G401 (cell line): Measurements from ENCODE around the gene NLRC4. TPM values are rescaled to one million over a fixed set of nuclear protein-coding genes. Genes with fewer than 3 reads are reported as not detected.
A peak's percentile ranks its signal among the peaks of the same experiment; 100 is the strongest.
"Not testable (repeated sequence)": the region's sequence is repeated elsewhere in the genome, so short reads cannot be mapped to it uniquely, and the experiment has no call there.

Experiments used
- DNase-seq: peaks from one replicate; pipeline ENCODE4 v3.0.0-alpha.2; 2015; ENCODE audit warnings: low spot score
- in situ Hi-C: cut with HindIII; loops from 2 replicates; pipeline ENCODE4 v1.10.0; 2016; ENCODE audit warnings: low sequenced_read_pairs, mixed read lengths
- total RNA-seq: library from RNA; depleted of rRNA; stranded (reverse); fragments of >200 nt; shearing (Covaris generic); gene quantifications from 2 replicates; pipeline ENCODE4 v1.2.3, GENCODE V29; 2014

The NLRC4 gene
- total RNA-seq, 1 experiment from 2014 or later, result not detected

DNA sequence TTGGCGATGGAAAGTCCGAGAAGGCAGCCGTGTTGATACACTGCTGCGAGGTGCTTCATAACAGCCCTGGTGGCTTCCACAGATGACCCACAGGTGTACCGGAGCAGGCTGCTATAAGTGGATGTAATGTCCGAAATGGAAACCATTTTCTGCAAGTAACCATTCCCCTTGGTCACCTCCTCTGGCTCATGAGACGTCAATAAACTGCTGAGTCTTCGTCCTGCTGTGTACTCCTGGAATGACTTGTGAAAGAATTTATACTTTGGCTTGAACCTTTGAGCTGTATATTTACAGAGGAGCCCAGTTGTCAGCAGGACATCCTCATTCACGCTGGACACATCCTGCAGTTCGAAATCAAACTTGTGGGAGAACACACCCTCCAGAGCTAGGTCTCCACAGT is 14.4 kb downstream of the NLRC4 start:
- in situ Hi-C loops, result no loop called here
- DNase-seq, result no peak

DNA sequence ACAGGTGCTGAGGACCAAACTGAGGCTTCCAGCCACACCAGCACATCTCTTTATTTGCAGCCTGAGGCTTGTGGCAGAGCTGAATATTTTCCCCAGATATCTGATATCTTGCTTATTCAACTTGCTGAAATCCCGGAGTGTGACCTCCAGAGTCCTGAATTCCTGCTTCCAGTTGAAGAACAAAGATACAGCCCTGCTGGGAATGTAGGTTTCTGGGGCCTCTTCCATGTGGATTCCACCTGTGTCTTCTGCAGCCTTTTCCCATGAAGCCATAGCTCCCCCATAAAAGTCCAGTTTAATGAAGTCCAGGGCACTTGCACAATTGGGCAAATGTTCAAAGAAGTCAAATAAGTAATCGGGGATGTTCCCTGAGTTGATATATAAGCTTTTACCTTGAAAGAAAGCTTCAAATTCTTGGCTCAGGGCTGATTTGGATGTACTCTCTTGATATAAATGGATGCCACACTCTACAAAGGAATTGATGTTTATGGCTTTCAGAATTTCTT is 14.9 kb downstream of the NLRC4 start:
- in situ Hi-C loops, result no loop called here
- no peak for DNase-seq

DNA sequence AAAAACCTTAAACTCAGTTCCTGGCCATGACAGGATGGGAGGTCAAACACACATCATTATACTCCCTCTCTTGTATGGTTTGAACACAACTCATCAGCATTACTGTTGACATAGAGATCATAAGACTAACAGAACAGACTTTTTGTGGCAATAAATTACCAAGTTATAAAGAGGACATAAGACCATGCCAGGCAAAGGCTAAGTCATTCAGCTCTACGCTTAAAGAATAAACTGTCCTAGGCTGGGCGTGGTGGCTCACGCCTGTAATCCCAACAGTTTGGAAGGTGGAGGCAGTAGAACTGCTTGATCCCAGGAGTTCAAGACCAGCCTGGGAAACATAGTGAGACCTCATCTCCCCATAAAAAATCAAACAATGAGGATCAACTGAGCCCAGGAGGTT is 16.4 kb downstream of the NLRC4 start:
- DNase-seq, result no peak
- in situ Hi-C loops, result no loop called here

- in situ Hi-C loops, result no loop called here
- DNase-seq, result peak; percentile 15
Measured at GRCh38 chr2:32246911-32247310, 17.8 kb downstream of the NLRC4 start.

GRCh38 chr2:32242331-32242730 is 22.4 kb downstream of the NLRC4 start:
- in situ Hi-C loops, result no loop called here
- DNase-seq, result no peak

- peak; percentile 20 for DNase-seq
- in situ Hi-C loops, result no loop called here
Measured at GRCh38 chr2:32237996-32238395, 26.7 kb downstream of the NLRC4 start.

DNA sequence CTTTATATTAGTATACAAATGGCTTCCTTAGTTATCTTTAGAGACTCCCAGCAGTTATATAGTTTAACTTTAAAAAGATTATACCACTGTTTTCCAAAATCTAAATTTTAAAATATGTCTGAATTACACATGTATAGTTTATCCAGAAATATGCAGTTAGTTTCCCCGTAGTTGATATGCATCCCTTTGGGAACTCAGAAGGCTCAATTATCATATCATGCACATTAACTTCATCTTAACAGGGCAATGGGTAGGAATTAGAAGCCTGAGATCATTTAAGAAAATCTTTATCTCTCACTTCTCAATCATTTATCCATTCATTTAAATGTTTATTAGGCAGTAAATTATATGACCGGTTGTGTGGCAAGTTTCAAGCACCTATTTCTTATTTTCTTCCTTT is 27.2 kb downstream of the NLRC4 start:
- in situ Hi-C loops, result no loop called here
- DNase-seq, result no peak

- in situ Hi-C loops, result no loop called here
- no peak for DNase-seq
Measured at GRCh38 chr2:32235315-32235714, 29.4 kb downstream of the NLRC4 start.

DNA sequence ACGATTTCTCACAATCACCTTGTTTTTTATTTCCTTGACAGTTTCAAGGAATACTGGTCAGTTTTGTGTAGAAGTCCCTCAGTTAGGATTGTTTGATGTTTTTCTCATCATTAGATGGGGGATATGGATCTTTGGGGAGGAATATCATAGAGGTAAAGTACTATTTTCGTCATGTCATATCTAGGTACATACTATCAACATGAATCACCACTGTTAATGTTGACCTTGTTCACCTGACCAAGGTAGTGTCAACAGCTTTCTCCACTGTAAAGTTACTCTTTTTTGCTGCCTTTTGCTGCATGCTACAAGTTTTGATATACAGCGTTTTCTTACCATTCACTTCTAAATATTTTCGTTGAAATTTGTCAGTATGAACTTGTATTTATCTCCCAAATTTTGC is 32.7 kb downstream of the NLRC4 start:
- in situ Hi-C loops, result no loop called here
- no peak for DNase-seq

DNA sequence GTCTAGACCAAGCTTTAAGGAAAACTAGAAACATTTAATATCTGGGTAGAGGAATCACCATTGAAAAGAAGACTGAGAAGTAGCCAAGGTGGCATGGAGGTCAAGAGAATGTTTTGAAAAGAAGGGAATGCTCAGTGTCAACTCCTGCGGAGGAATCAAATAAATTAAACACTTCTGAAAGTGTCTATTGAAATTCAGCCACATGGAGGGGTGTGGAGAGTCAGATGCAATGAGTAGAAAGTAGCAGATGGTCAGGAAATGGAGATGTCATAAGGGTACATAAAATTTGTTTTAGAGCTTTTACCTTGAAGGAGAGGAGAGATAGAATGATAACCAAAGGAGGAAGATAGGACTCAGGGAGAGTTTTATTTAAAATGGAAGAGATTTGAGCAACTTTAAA is 35.1 kb downstream of the NLRC4 start:
- in situ Hi-C loops, result no loop called here
- DNase-seq, result peak; percentile 5

- in situ Hi-C loops, result no loop called here
- no peak for DNase-seq
Measured at GRCh38 chr2:32228181-32228580, 36.5 kb downstream of the NLRC4 start.

- no peak for DNase-seq
- in situ Hi-C loops, result no loop called here
Measured at GRCh38 chr2:32227492-32227891, 37.2 kb downstream of the NLRC4 start.

- no peak for DNase-seq
- in situ Hi-C loops, result no loop called here
Measured at GRCh38 chr2:32222966-32223365, 41.7 kb downstream of the NLRC4 start.

DNA sequence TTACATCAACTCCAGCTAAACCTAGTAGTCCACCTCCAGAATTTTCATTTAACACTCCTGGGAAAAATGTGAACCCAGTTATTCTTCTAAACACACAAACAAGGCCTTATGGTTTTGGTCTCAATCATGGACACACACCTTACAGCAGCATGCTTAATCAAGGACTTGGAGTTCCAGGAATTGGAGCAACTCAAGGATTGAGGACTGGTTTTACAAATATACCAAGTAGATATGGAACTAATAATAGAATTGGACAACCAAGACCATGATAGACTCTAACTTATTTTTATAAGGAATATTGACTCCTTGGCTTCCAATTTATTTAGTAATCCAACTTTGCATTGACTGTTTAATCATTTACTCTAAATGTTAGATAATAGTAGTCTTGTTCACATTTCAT is 44.2 kb downstream of the NLRC4 start:
- in situ Hi-C loops, result no loop called here
- DNase-seq, result no peak

DNA sequence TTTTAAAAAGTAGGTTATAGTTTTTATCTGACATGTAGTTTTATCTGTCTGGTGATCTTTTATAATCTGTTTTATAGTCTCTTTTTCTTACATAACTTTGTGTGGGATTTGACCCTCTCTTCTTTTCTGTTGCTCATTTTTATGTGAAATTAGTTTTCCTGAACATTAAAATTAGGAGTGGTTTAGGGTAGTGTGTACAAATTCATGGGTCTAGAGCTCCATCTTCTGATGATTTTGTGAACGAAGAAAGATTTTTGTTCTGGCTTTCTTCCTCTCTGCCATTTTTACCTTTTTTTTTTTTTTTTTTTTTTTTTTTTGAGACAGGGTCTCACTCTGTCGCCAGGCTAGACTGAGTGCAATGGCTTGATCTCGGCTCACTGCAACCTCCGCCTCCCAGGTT is 52.4 kb downstream of the NLRC4 start:
- no peak for DNase-seq
- in situ Hi-C loops, result no loop called here

GRCh38 chr2:32210767-32211408 is 53.8 kb downstream of the NLRC4 start:
- in situ Hi-C loops, result no loop called here

GRCh38 chr2:32203428-32203827 is 61.3 kb downstream of the NLRC4 start:
- DNase-seq, in situ Hi-C loops: not testable (repeated sequence)

More at GRCh38 chr2:32210767-32211408, 53.8 kb downstream of the NLRC4 start:
- peak; percentile 2 for DNase-seq

DNA sequence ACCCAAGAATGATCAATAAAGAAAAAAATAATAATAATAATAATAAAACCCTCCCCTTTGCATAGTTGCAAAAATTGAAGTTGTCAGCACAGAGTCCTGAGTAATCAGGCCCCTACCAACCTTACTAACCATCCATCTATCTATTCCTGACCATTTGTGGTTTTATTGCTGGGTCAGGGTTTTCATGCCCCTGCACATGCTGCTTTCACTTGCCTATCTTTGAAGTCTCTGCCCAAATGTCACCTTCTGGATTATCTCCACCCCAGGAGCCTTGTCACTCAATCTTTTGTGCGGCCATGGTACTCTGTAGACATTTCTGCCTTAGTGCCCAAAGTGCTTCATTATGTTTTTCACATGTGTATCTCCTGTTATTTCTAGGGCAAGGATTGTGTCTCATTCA is 63.9 kb downstream of the NLRC4 start:
- no peak for DNase-seq
- in situ Hi-C loops, result no loop called here

- in situ Hi-C loops, result no loop called here
- no peak for DNase-seq
Measured at GRCh38 chr2:32192418-32192817, 72.3 kb downstream of the NLRC4 start.

GRCh38 chr2:32189011-32189410 is 75.7 kb downstream of the NLRC4 start:
- in situ Hi-C loops, result no loop called here
- no peak for DNase-seq

GRCh38 chr2:32182667-32183066 is 82.0 kb downstream of the NLRC4 start:
- no peak for DNase-seq
- in situ Hi-C loops, result no loop called here
